Measurements from ENCODE around the gene CEP70. TPM values are rescaled to one million over a fixed set of nuclear protein-coding genes. Genes with fewer than 3 reads are reported as not detected.
"Not testable (repeated sequence)": the region's sequence is repeated elsewhere in the genome, so short reads cannot be mapped to it uniquely, and the experiment has no call there.

The CEP70 gene
- total RNA-seq, 2 experiments from 2014 or later = 5.7 to 6.6 TPM

GRCh38 chr3:138484672-138485071, 109.4 kb downstream of the CEP70 start:
- CTCF ChIA-PET, POLR2A ChIA-PET: not testable (repeated sequence)

GRCh38 chr3:138479438-138479863, 114.6 kb downstream of the CEP70 start:
- CTCF ChIA-PET = interaction anchor here (0.9 to 2.6 kb wide), 4 partner anchors 11 to 444 kb away, joined by 3 to 10 read pairs (median 4); no protein-coding TSS in a partner anchor
- POLR2A ChIA-PET = interaction anchor here (0.6 kb wide), 1 partner anchor 38 kb away, joined by 3 read pairs; no protein-coding TSS in a partner anchor

GRCh38 chr3:138477801-138478200, 116.3 kb downstream of the CEP70 start:
- CTCF ChIA-PET = no interaction called here
- POLR2A ChIA-PET = no interaction called here

- ChIA-PET CTCF (no interaction called here), POLR2A (no interaction called here)
Observed at GRCh38 chr3:138477120-138477519, 116.9 kb downstream of the CEP70 start.

- CTCF ChIA-PET = no interaction called here
- POLR2A ChIA-PET = no interaction called here
Observed at GRCh38 chr3:138476526-138476925, 117.5 kb downstream of the CEP70 start.

- CTCF ChIA-PET = no interaction called here
Observed at GRCh38 chr3:138474163-138474562, 119.9 kb downstream of the CEP70 start.

GRCh38 chr3:138473391-138473790, 120.7 kb downstream of the CEP70 start:
- POLR2A ChIA-PET = no interaction called here
- CTCF ChIA-PET = no interaction called here

More at GRCh38 chr3:138474163-138474562, 119.9 kb downstream of the CEP70 start:
- POLR2A ChIA-PET = no interaction called here

GRCh38 chr3:138472141-138472825, 121.8 kb downstream of the CEP70 start:
- POLR2A ChIA-PET = no interaction called here
- CTCF ChIA-PET = no interaction called here

GRCh38 chr3:138471481-138471880, 122.6 kb downstream of the CEP70 start:
- ChIA-PET POLR2A (no interaction called here), CTCF (no interaction called here)

- CTCF ChIA-PET = no interaction called here
Observed at GRCh38 chr3:138470687-138471086, 123.4 kb downstream of the CEP70 start.

GRCh38 chr3:138469874-138470273, 124.2 kb downstream of the CEP70 start:
- POLR2A ChIA-PET = no interaction called here
- CTCF ChIA-PET = no interaction called here

More at GRCh38 chr3:138470687-138471086, 123.4 kb downstream of the CEP70 start:
- POLR2A ChIA-PET = no interaction called here

- CTCF ChIA-PET = interaction anchor here (0.5 to 1.0 kb wide), 3 partner anchors 10 to 922 kb away, joined by 3 to 4 read pairs (median 3); no protein-coding TSS in a partner anchor
- POLR2A ChIA-PET = no interaction called here
Observed at GRCh38 chr3:138468886-138469285, 125.2 kb downstream of the CEP70 start.

- POLR2A ChIA-PET = no interaction called here
- CTCF ChIA-PET = interaction anchor here (1.0 kb wide), 2 partner anchors 11 to 53 kb away, joined by 3 to 4 read pairs; no protein-coding TSS in a partner anchor
Observed at GRCh38 chr3:138468451-138468850, 125.6 kb downstream of the CEP70 start.

GRCh38 chr3:138467931-138468330, 126.1 kb downstream of the CEP70 start:
- CTCF ChIA-PET = no interaction called here
- POLR2A ChIA-PET = no interaction called here

GRCh38 chr3:138465925-138466324, 128.1 kb downstream of the CEP70 start:
- POLR2A ChIA-PET = no interaction called here
- CTCF ChIA-PET = no interaction called here

GRCh38 chr3:138465451-138465850, 128.6 kb downstream of the CEP70 start:
- CTCF ChIA-PET = no interaction called here
- POLR2A ChIA-PET = no interaction called here

- POLR2A ChIA-PET = no interaction called here
- CTCF ChIA-PET = no interaction called here
Observed at GRCh38 chr3:138464491-138464860, 129.6 kb downstream of the CEP70 start.

- ChIA-PET CTCF (no interaction called here), POLR2A (no interaction called here)
Observed at GRCh38 chr3:138463724-138464490, 130.2 kb downstream of the CEP70 start.

GRCh38 chr3:138461896-138462295, 132.2 kb downstream of the CEP70 start:
- ChIA-PET POLR2A (no interaction called here), CTCF (no interaction called here)

- ChIA-PET POLR2A (no interaction called here), CTCF (interaction anchor here (1.0 kb wide), 1 partner anchor 23 kb away, joined by 3 read pairs; no protein-coding TSS in a partner anchor)
Observed at GRCh38 chr3:138461246-138461645, 132.8 kb downstream of the CEP70 start.

- CTCF ChIA-PET = interaction anchor here (1.0 kb wide), 1 partner anchor 23 kb away, joined by 3 read pairs; no protein-coding TSS in a partner anchor
- POLR2A ChIA-PET = no interaction called here
Observed at GRCh38 chr3:138460536-138461205, 133.4 kb downstream of the CEP70 start.

Data from activated CD8-positive, alpha-beta memory T cell treated with anti-CD3 and anti-CD28 coated beads for 36 hours (primary cell).